Measurements from ENCODE around the gene POF1B. TPM values are rescaled to one million over a fixed set of nuclear protein-coding genes. Genes with fewer than 3 reads are reported as not detected.

POF1B gene
- 3.8 and 7.1 TPM in 2 replicates for total RNA-seq

GRCh38 chrX:85379174-85379907 is at the start of gene POF1B:
TSS of gene POF1B (minus strand) at chrX:85379665. CDS start at chrX:85379454, 211 bp downstream.

GRCh38 chrX:85243761-85244449 is 135.6 kb downstream of the POF1B start, which contains the start of the genes SATL1 and ZNF711:
TSS of gene SATL1 (minus strand) at chrX:85243779. CDS start at chrX:85108968, 134,811 bp downstream.
TSS of gene ZNF711 (plus strand) at chrX:85243991. CDS start at chrX:85247573, 3,582 bp downstream.

Other genes starting within 250 kb of the POF1B start
- gene SATL1, start 135.9 kb downstream of the POF1B start, total RNA-seq, result not detected in 2 replicates
- 0.88 and 0.92 TPM in 2 replicates for gene ZNF711, start 135.7 kb downstream of the POF1B start, total RNA-seq

Measured in airway epithelial cell (primary cell).